ENCODE results near the gene GRM7. TPM values are rescaled to one million over a fixed set of nuclear protein-coding genes. Genes with fewer than 3 reads are reported as not detected.

Gene GRM7
- polyA plus RNA-seq, 1 donor: 3.3 TPM

GRCh38 chr3:7241584-7242302 lies 380.8 kb downstream of the GRM7 start:
- DNase-seq: no peak

DNA sequence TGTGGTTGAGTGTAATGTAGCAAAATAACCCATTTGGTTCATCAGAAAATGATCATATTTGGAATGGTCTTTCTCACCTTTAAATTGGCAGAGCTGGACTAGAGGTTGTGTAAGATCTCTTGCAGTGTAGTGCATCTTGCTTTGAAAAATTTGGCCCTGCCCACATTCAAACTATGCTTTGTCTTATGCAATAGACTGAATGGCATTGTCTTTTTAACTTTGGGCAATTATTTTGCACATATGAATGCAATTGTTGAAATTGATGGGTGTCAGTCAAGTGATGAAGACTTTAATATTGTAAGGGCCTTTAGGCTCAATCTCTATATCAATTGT lies 381.4 kb downstream of the GRM7 start:
- DNase-seq: no peak

- no peak for DNase-seq
Observed at GRCh38 chr3:7249493-7250076, 388.7 kb downstream of the GRM7 start.

DNA sequence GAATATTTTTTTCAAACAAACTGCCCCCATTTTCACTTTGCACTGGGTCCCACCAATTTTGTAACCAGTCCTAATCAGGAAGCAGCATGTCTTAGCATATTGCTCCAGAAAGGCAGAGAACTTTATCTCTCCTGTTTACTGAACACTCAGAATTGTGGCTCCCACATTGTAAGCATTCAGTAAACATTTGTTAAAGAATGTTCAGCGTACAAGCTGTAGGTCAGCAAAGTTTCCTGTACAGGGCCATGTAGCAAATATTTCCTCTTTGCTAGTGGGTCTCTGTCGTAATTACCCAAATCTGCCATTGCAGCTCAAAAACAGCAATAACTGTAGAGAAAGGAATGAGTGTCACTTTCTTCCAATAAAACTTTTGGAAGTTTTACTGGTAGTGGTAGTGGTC lies 393.3 kb downstream of the GRM7 start:
- DNase-seq: no peak

GRCh38 chr3:7260975-7261374 lies 400.1 kb downstream of the GRM7 start:
- DNase-seq: no peak

- DNase-seq: no peak
Observed at GRCh38 chr3:7263347-7264195, 402.7 kb downstream of the GRM7 start.

DNA sequence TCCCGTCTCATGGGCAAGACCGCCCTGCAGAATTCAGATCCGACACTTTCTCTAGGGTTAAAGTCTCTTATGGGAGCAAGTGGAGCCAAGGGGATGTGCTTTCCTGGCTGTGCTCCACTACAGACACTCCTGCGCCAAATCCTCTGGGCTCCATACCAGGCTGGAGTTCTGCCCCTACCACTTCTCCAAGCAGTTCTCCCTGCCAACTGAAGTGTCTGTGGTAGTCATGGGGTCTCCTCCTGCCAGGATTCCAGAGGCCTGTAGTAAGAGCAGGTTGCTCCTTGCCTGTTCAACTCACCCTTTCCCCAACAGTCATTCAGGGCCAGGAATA lies 403.2 kb downstream of the GRM7 start:
- no peak for DNase-seq

DNA sequence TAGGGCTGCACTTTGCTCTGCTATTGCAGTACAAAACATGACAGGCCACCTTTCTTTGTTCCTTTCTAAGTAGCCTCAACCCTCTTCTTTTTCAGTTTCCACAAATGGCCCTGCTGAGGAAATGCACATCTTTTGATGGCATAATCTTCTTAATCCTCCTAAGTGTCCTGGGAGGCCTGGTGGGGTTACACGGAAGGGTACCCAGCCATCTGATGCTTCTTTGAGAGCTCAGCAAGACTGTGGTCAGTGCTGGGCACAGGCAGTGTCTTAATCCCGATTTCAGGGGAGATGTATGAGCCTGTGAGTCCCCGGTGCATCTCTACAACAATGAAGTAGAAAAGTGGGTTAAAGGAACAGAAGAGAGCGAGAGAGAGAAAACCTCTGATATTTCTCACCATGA lies 404.8 kb downstream of the GRM7 start:
- no peak for DNase-seq

- no peak for DNase-seq
Observed at GRCh38 chr3:7266551-7266950, 405.6 kb downstream of the GRM7 start.

DNA sequence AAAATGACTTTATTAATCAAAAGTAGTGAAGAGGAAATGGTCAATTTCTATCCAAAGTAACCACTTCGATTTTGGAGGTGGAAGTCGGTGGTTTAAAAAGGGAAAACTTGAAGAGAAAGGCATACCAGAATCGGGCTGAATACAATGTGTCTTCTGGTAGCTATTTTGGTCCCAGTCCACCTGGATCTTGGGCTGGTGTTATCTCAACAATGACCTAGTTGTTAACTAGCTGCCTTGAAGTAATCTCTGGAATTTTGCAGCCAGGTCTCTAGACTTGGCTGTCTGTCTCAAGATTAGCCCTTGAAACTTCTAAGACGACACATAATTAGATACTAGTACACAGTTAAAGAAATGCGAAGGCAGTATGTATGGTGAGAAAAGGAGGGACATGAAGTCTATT lies 409.8 kb downstream of the GRM7 start:
- no peak for DNase-seq

GRCh38 chr3:7271631-7272030 lies 410.7 kb downstream of the GRM7 start:
- no peak for DNase-seq

DNA sequence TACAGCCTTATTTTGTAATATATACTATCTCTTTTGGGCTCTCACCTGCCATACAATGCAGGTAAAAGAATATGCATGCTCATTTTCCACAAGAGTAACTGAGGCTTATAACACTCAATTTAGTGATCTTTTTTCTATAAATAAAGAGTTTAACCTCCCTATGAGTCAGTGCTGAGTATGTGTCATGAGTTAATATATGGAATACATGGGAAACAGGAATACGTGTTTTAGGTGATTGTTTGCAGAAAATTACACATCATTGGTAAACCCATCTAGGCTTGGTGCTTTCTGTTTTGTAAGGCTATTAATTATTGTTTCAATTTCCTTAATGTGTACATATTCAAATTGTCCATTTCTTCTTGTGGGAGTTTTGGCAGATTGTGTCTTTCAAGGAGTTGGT lies 411.3 kb downstream of the GRM7 start:
- DNase-seq: no peak

- no peak for DNase-seq
Observed at GRCh38 chr3:7275396-7275795, 414.5 kb downstream of the GRM7 start.

DNA sequence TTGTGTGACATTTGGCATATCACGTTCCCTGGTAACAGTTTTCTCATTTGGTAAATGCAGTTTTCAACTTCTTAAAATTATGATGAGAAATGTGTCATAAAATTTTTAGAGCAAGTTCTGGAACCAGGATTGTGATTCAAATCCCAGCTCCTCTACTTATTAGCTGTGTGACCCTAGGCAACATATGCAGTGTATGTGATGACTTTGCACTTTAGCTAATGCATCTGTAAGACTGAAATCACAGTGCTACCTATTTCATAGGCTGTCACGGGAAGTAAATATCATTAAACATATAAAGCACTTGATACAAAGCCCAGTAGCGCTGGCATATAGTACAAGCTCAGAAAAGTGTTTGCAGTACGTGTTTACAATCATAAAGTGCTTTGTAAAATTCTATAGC lies 419.4 kb downstream of the GRM7 start:
- DNase-seq: no peak

DNA sequence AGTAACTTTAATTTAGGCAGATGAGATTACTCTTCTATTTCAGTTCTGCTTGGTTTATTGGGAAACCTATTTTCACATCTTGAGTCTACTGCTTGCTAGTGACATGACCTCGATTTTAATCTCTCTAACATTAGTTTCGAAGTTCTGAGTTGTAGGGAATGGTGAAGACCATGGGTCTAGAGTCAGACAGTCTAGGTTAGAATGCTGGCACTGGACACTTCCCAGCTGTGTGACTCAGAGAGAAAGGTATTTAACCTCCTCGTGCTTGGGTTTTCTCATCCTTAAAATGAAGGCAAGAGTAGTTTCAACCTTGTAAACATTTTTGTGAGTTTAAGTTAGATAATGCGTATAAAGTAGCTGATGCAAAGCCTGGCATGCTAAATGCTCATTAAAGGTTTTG lies 422.1 kb downstream of the GRM7 start:
- no peak for DNase-seq

GRCh38 chr3:7285505-7285904 lies 424.6 kb downstream of the GRM7 start:
- no peak for DNase-seq

DNA sequence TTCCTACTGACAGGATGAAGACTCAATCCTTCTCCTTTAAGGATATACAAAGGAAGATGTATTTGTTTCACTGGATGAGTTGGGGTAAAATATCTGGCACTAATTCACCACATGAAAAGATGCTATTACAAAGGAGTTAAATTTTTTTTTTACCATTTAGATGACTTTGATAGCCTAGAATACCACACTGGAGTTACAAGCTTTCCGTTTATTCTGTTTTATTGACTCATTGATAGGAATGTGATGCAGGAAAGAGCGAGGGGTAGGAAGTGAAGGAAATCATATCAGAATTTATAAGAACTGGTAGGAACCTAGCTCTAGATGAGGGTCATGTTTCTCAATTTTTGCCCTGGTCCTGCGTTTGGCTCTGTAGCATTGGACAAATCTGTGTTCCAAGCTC lies 427.2 kb downstream of the GRM7 start:
- DNase-seq: no peak

GRCh38 chr3:7289121-7289520 lies 428.2 kb downstream of the GRM7 start:
- DNase-seq: no peak

DNA sequence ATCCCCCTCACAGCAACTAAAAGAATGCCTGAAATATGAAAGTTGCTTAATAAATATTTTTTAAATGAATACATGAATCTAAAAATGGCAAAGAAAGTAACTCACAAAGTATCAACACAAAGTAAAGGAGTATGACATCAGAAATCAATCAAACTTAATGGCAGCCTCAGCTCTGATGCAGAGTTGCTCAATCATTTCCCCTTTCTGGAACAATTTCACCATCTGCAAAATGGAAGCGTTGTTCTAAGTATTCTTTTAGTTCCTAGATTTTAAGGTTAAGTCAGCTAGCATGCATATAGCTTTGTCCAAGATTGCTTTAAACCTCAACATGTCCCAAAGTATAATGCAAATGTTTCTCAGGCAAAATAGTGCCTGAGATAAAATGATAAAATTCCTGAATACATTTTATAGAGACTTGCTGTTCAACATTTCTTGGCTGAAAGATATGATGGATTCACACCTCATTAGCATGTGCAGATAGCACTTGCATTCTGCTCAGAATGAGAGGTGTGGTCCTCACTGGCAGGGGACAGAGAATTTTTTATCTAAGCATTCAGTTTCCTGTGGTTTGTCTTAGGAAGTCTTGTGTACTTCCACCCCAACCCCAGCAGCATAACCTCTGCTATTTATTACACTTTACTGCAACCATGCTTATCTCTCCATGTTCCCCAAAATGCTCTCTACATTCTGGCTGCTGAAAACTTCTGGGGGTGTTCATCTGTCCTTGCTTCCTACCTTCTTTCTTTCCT lies 429.3 kb downstream of the GRM7 start:
- no peak for DNase-seq

GRCh38 chr3:7292362-7292761 lies 431.4 kb downstream of the GRM7 start:
- no peak for DNase-seq

GRCh38 chr3:7293286-7293685 lies 432.4 kb downstream of the GRM7 start:
- DNase-seq: no peak

DNA sequence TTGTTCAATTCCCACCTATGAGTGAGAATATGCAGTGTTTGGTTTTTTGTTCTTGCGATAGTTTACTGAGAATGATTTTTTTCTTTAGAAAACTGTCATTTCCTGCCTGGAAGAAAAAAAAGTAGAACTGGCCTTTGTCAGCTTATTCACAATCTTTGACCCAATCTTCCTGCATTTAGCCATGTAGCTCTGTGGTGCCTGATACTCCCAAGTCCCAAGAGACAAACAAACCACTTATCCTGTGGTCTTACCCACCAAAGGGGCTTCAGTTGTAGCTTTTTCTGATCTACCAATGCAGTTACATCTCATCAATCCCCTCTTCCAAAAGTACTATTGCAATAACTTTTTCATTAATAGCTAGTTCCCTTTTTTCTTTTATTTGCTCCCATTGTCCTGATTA lies 444.6 kb downstream of the GRM7 start:
- no peak for DNase-seq

DNA sequence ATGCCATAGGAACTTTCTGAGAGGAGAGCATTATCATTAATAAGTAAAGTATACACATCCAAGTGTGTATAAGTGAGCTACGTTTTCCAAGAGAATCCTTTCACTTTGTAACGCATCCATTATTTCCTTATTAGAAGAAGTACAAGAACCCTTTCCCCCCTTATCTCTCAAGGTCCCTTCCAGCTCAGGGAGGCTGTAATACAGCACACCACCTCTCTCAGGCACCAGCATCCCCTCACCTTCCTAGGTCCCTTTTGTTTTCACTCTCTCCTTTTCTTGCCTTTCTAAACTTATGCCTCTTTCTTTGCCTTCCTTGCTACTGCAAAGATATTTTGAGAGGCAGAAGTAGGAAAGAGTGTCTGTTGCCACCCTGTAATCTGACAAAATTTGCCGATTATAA lies 446.0 kb downstream of the GRM7 start:
- no peak for DNase-seq

All from left kidney (tissue), 2 donors.